Spinal cord (tissue), 10 donors: ENCODE measurements around the gene RGS5. TPM values are rescaled to one million over a fixed set of nuclear protein-coding genes. Genes with fewer than 3 reads are reported as not detected.
A peak's percentile ranks its signal among the peaks of the same experiment; 100 is the strongest.

ENCODE experiments used
- DNase-seq, 6 donors: peaks; one replicate each; pipeline versions ENCODE4 v3.0.0 to v3.0.0-alpha.2; 2013 to 2015; ENCODE audit warnings: low spot score in 6 of 6, low read depth in 4 of 6
- H3K27ac ChIP-seq: one replicate; pipeline ENCODE4 v1.5.1; 2013; ENCODE audit warnings: low read depth, low read length, control low read depth
- H3K27me3 ChIP-seq: one replicate; pipeline ENCODE4 v1.6.1; 2013; ENCODE audit warnings: low read length; ENCODE audit not compliant: control insufficient read depth, insufficient read depth
- H3K36me3 ChIP-seq: one replicate; pipeline ENCODE4 v1.6.1; 2013; ENCODE audit warnings: low read length; ENCODE audit not compliant: control insufficient read depth, insufficient read depth
- H3K4me1 ChIP-seq: one replicate; pipeline ENCODE4 v1.6.1; 2013; ENCODE audit warnings: low read length; ENCODE audit not compliant: control insufficient read depth, insufficient read depth
- H3K4me3 ChIP-seq: one replicate; pipeline ENCODE4 v1.5.1; 2013; ENCODE audit warnings: low read depth, low read length, control low read depth
- H3K9me3 ChIP-seq: one replicate; pipeline ENCODE4 v1.6.1; 2013; ENCODE audit warnings: low read length; ENCODE audit not compliant: control insufficient read depth, insufficient read depth
- WGBS: methylation state at CpG from one replicate; pipeline ENCODE4 v1.1.5; 2013; ENCODE audit warnings: missing lambda C conversion rate; ENCODE audit not compliant: insufficient coverage; 5-methylcytosine and 5-hydroxymethylcytosine counted together
- polyA plus RNA-seq, 2 donors: library from polyadenylated mRNA; unstranded; fragments of 120-200 nt; gene quantifications; one replicate each; pipeline ENCODE4 v1.2.1, GENCODE V29; 2013; ENCODE audit not compliant: insufficient read length in 2 of 2
- total RNA-seq, 2 donors: library from RNA; depleted of rRNA in 1 of 2; stranded (reverse); fragments of 120-200 nt in 1 of 2; fragments of >200 nt in 1 of 2; gene quantifications; one replicate each; pipeline versions ENCODE4 v1.2.3 to v1.2.4, GENCODE V29; 2013 to 2014
- donor health status: healthy.

The RGS5 gene
- total and polyA plus RNA-seq, 4 donors, result 22.6 to 69.5 (median 29.0) TPM

GRCh38 chr1:163137556-163138265 is 65.0 kb downstream of the RGS5 start:
- H3K27me3 ChIP-seq, result no peaks in the 10 kb centered on the region
- WGBS, result no CpG with 5 or more reads among the region's 3 CpGs
- no peak overlapping the region for H3K27ac ChIP-seq

GRCh38 chr1:163131981-163132380 is 70.7 kb downstream of the RGS5 start:
- WGBS, result 92% methylated on average over 2 of the region's 2 CpGs
- no peaks in the 10 kb centered on the region for H3K9me3 ChIP-seq

More at GRCh38 chr1:163137556-163138265, 65.0 kb downstream of the RGS5 start:
- Histone ChIP-seq H3K4me1 (no peaks in the 10 kb centered on the region), H3K9me3 (no peaks in the 10 kb centered on the region), H3K4me3 (no peak overlapping the region), H3K36me3 (no peaks in the 10 kb centered on the region)
- no peak for DNase-seq

GRCh38 chr1:163130225-163130856 is 72.4 kb downstream of the RGS5 start:
- Histone ChIP-seq H3K4me3 (no peak overlapping the region), H3K27me3 (no peaks in the 10 kb centered on the region), H3K36me3 (no peaks in the 10 kb centered on the region), H3K9me3 (no peaks in the 10 kb centered on the region), H3K4me1 (no peaks in the 10 kb centered on the region), H3K27ac (no peak overlapping the region)
- WGBS, result no CpG with 5 or more reads among the region's 1 CpG
- no peak for DNase-seq

More at GRCh38 chr1:163131981-163132380, 70.7 kb downstream of the RGS5 start:
- H3K4me3 ChIP-seq, result no peak overlapping the region
- DNase-seq, result no peak
- no peaks in the 10 kb centered on the region for H3K36me3 ChIP-seq
- H3K4me1 ChIP-seq, result no peaks in the 10 kb centered on the region
- H3K27ac ChIP-seq, result no peak overlapping the region
- H3K27me3 ChIP-seq, result no peaks in the 10 kb centered on the region

GRCh38 chr1:163128282-163128681 is 74.4 kb downstream of the RGS5 start:
- no CpG with 5 or more reads among the region's 2 CpGs for WGBS
- Histone ChIP-seq H3K36me3 (no peaks in the 10 kb centered on the region), H3K4me1 (no peaks in the 10 kb centered on the region), H3K27ac (no peak overlapping the region), H3K4me3 (no peak overlapping the region), H3K9me3 (no peaks in the 10 kb centered on the region), H3K27me3 (no peaks in the 10 kb centered on the region)
- DNase-seq, result no peak

- Histone ChIP-seq H3K27me3 (no peaks in the 10 kb centered on the region), H3K36me3 (no peaks in the 10 kb centered on the region), H3K4me3 (no peak overlapping the region), H3K4me1 (no peaks in the 10 kb centered on the region), H3K9me3 (no peaks in the 10 kb centered on the region), H3K27ac (no peak overlapping the region)
- no peak for DNase-seq
- WGBS, result 90% methylated on average over 4 of the region's 4 CpGs
These were observed 77.9 kb downstream of the RGS5 start for GRCh38 chr1:163124812-163125211.

- H3K27me3 ChIP-seq, result no peaks in the 10 kb centered on the region
- H3K36me3 ChIP-seq, result no peaks in the 10 kb centered on the region
- no CpG with 5 or more reads among the region's 1 CpG for WGBS
- no peak for DNase-seq
- H3K4me1 ChIP-seq, result no peaks in the 10 kb centered on the region
- H3K27ac ChIP-seq, result no peak overlapping the region
- no peak overlapping the region for H3K4me3 ChIP-seq
- no peaks in the 10 kb centered on the region for H3K9me3 ChIP-seq
These were observed 82.3 kb downstream of the RGS5 start for GRCh38 chr1:163120372-163120771.

GRCh38 chr1:163119707-163120106 is 83.0 kb downstream of the RGS5 start:
- H3K9me3 ChIP-seq, result no peaks in the 10 kb centered on the region
- no peak for DNase-seq
- H3K27me3 ChIP-seq, result no peaks in the 10 kb centered on the region
- no peak overlapping the region for H3K27ac ChIP-seq
- no peaks in the 10 kb centered on the region for H3K36me3 ChIP-seq
- H3K4me3 ChIP-seq, result no peak overlapping the region
- no peaks in the 10 kb centered on the region for H3K4me1 ChIP-seq

- no peak for DNase-seq
- Histone ChIP-seq H3K27me3 (no peaks in the 10 kb centered on the region), H3K9me3 (no peaks in the 10 kb centered on the region), H3K4me1 (no peaks in the 10 kb centered on the region), H3K27ac (no peak overlapping the region), H3K36me3 (no peaks in the 10 kb centered on the region), H3K4me3 (no peak overlapping the region)
- WGBS, result no CpG with 5 or more reads among the region's 1 CpG
These were observed 86.8 kb downstream of the RGS5 start for GRCh38 chr1:163115887-163116286.

DNA sequence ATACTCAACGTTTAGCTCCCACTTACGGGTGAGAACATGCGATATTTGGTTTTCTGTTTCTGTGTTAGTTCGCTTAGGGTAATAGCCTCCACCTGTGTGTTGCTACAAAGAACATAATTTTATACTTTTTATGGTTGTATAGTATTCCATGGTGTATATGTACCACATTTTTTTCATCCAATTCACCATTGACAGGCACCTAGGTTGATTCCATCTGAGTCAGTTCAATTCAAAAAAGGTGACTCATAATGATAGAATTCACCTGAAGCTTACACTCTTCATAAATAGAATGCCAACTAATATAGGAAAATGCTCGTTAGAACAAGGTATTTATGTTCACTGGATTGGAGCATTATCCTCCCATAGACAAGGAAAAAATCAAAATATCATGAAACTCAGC is 95.1 kb downstream of the RGS5 start:
- no CpG with 5 or more reads among the region's 5 CpGs for WGBS
- H3K27ac ChIP-seq, result no peak overlapping the region
- no peaks in the 10 kb centered on the region for H3K9me3 ChIP-seq
- no peaks in the 10 kb centered on the region for H3K4me1 ChIP-seq
- no peak overlapping the region for H3K4me3 ChIP-seq
- DNase-seq, result no peak
- no peaks in the 10 kb centered on the region for H3K36me3 ChIP-seq
- no peaks in the 10 kb centered on the region for H3K27me3 ChIP-seq

- Histone ChIP-seq H3K27me3 (no peaks in the 10 kb centered on the region), H3K9me3 (no peaks in the 10 kb centered on the region), H3K4me1 (no peaks in the 10 kb centered on the region), H3K27ac (no peak overlapping the region), H3K4me3 (no peak overlapping the region), H3K36me3 (no peaks in the 10 kb centered on the region)
- DNase-seq, result peak in 1 of 6 donors; percentile 19
- 100% methylated on average over 1 of the region's 2 CpGs for WGBS
These were observed 96.2 kb downstream of the RGS5 start for GRCh38 chr1:163106364-163106987.
